Uterus (tissue), 2 donors: ENCODE results near the gene ETS1.

Experiments used
- POLR2A ChIP-seq, 2 donors: fragments of 450-650 bp; IDR thresholded peaks; one replicate each; pipeline ENCODE4 v1.6.1; 2016; ENCODE audit warnings: antibody characterized with exemption in 2 of 2, mild to moderate bottlenecking in 1 of 2, moderate library complexity in 1 of 2
- TF ChIP-seq, protein P1 (sequence below), 4 experiments: fragments of 200-600 bp in 2 of 4; fragments of 450-650 bp in 2 of 4; sonication (generic) in 2 of 4; IDR thresholded peaks; one replicate each; pipeline ENCODE4 v1.5.1; 2016 to 2019; ENCODE audit warnings: antibody characterized with exemption in 4 of 4, mild to moderate bottlenecking in 2 of 4, moderate library complexity in 1 of 4

DNA sequence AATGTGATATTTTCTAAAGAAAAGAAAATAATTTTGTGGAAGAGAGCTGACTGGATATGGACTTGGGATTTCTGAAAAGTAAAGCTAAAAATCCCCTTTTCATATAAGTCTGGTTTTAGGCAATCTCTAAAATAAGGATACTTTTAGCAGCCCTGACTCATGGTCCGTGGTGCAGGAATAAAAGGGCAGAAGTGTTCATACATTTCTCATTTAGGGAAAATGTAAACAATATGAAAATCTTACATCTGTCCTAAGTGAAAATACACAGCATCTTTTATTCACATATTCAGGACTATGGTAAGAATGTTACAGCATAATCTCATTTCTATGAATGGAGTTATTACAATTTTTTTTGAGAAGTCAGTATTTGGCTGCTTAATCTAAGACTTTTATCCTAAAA, 735 bp upstream of the ETS1 start:
- TF ChIP-seq POLR2A (IDR thresholded peaks at IDR 0.05) = no peak
- TF ChIP-seq, protein P1, sequence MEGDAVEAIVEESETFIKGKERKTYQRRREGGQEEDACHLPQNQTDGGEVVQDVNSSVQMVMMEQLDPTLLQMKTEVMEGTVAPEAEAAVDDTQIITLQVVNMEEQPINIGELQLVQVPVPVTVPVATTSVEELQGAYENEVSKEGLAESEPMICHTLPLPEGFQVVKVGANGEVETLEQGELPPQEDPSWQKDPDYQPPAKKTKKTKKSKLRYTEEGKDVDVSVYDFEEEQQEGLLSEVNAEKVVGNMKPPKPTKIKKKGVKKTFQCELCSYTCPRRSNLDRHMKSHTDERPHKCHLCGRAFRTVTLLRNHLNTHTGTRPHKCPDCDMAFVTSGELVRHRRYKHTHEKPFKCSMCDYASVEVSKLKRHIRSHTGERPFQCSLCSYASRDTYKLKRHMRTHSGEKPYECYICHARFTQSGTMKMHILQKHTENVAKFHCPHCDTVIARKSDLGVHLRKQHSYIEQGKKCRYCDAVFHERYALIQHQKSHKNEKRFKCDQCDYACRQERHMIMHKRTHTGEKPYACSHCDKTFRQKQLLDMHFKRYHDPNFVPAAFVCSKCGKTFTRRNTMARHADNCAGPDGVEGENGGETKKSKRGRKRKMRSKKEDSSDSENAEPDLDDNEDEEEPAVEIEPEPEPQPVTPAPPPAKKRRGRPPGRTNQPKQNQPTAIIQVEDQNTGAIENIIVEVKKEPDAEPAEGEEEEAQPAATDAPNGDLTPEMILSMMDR (IDR thresholded peaks at IDR 0.05) = no peak
